SKM-1 treated with dmso at 0.1 percent for 144 hours (cell line): ENCODE measurements around the gene PXT1.
"Not testable (repeated sequence)": the region's sequence is repeated elsewhere in the genome, so short reads cannot be mapped to it uniquely, and the experiment has no call there.

Experiments used
- DNase-seq: peaks from one replicate; lab custom pipeline; 2025; ENCODE audit not compliant: unreplicated experiment; lab: John Stamatoyannopoulos, UW

The PXT1 gene, protein sequence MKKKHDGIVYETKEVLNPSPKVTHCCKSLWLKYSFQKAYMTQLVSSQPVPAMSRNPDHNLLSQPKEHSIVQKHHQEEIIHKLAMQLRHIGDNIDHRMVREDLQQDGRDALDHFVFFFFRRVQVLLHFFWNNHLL

DNA sequence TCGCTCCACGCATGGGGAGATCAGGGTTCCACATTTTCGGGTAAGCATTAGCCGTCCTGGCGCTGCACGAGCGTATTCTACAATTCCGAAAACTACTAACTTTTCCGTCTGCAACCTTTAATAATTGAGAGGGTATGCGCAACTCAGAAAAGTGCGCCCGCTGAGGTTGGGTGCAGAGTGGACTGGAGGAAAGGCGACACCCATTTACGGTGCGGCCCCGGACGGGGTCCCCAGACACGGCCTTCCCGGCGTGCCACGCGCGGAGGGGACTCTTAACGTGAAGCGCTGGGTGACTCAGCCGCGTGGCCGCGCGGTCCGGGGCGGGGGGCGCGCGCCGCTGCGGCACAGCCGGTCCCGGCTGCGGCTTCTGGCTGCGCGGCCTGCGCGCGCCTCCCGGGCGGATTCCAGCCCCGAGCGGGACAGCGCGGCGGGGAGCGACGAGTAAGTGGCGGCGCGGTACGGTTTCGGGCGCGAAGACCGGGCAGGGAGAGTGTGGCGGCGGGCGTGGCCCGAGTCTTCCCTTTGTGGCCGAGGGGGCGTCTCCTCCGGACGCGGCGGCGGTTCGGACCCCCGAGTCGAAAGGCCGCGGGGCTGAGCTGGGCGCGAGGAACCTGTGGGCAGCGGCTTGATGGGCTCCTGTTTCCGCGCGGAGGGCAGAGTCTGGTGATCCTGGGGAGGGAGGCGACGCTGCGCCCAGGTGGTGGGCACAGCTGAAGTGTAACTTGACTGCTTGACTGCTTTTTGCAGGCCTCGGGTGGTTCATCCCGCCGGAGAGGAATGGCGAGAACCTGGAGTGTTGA, at the start of gene PXT1, which contains the start of gene KCTD20:
Gene PXT1, minus strand, starts transcription at position 184 of the 800 bp plus-strand sequence. CDS start 16,772 bp downstream, outside the sequence.
Gene KCTD20, plus strand, starts transcription at position 330 of the 800 bp plus-strand sequence. CDS start 27,098 bp downstream, outside the sequence.
- peak; percentile 87 for DNase-seq

DNA sequence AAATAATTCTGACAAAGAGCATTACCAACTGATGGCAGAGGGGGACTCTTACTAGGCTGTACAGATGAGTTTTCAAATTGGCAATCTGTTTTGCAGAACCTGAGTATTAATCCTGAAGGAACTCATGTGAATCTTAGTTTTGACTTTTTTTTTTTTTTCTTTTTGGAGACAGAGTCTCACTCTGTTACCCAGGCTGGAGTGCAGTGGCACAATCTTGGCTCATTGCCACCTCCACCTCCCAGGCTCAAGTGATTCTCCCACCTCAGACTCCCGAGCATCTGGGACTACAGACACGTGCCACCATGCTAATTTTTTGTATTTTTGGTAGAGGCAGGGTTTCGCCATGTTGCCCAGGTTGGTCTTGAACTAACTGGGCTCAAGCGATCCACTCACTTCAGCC, 49.4 kb upstream of the PXT1 start:
- no peak for DNase-seq

- no peak for DNase-seq
These were observed 48.8 kb upstream of the PXT1 start for GRCh38 chr6:36491378-36491965.

GRCh38 chr6:36489426-36489825, 46.8 kb upstream of the PXT1 start:
- no peak for DNase-seq

DNA sequence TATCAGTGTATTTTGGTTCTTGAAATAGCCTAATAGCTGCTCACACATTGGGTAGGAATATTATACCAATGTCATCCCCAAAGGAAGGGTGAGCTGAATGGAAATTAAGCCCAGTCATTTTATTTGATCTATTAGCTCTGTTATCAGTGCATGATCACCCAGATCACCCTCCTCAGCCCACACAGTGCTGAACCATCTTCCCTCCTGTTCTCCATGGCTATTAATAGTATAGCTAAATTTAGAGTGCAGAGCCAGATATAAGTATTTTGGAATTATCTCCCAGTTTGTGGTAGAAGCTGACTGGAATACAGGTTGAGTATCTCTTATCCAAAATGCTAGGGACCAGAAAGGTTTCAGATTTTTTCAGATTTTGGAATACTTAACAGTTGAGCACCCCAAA, 45.6 kb upstream of the PXT1 start:
- no peak for DNase-seq

DNA sequence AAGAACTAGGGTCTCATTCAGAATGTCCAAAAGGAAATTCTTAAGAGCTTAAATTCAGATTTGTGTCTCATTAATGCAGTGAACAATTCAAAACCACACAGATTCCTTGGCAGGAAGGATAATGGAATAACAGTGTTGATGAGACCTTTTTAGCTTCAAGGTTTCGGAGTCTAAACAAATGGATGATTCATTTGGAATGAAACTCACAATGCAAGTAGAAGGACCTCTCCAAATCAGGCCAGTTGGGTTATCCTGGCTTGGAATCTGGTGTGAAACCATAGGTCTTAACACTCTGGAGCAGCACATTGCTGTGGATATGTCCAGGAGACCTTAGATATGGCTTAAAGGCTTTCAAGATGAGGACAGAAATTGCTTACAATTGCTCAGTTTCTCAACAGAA, 45.0 kb upstream of the PXT1 start:
- DNase-seq = no peak

GRCh38 chr6:36484736-36485135, 42.1 kb upstream of the PXT1 start:
- peak; percentile 58 for DNase-seq

DNA sequence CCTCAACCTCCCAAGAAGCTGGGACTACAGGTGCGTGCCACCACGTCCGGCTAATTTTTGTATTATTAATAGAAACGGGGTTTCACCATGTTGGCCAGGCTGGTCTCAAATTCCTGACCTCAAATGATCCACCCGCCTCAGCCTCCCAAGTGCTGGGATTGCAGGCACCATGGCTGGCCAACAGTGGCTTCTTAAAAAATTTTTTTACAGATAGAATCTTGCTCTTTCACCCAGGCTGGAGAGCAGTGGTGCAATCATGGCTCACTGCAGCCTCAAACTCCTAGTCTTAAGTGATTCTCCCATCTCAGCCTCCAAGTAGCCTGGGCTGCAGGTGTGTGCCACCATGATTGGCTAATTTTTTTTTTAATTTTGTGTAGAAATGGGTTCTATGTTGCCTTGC, 40.7 kb upstream of the PXT1 start:
- not testable (repeated sequence) for DNase-seq

- DNase-seq = no peak
These were observed 36.6 kb upstream of the PXT1 start for GRCh38 chr6:36479256-36479655.

DNA sequence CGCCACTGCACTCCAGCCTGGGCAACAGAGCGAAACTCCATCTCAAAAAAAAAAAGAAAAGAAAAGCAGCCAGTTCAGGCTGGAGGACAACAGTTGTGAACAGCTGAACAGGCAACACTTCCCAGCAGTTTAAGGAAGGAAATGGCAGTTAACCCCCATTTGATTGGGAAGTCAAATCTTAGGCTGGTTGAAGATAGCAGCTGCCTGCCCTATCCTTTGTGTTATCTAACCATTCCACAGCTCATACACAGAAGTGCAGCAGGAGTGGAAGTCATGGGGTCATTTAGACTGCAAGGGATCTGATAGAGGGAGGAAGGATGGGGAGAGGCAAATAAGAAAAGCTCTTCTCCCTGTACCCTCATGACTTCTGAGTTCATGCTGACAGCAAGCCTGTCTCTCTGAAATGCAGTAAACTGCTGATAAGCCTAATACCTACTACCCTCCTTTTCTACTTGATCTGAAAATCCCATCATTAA, 35.4 kb upstream of the PXT1 start:
- peak; percentile 20 for DNase-seq

- DNase-seq = no peak
These were observed 27.3 kb upstream of the PXT1 start for GRCh38 chr6:36469946-36470345.

- no peak for DNase-seq
These were observed 26.6 kb upstream of the PXT1 start for GRCh38 chr6:36469148-36469661.

DNA sequence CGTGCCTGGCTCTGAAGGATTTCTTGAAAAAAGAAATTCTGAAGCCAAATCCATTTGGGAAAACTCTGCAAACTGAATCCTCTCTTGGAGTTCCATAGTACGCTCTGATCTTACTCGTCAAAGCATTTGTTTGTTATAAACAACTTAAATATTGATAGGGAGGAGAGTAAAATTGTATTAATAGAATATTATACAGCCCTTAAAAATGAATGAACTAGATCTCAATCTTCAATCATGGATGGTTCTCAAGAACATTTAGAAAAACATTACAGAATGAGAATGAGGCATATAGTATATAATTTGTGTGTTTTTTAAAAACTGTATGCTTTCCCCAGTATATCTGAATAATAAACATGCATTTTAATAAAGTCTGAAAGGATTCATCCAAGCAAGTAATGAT, 25.0 kb upstream of the PXT1 start:
- no peak for DNase-seq

GRCh38 chr6:36464233-36464632, 21.6 kb upstream of the PXT1 start:
- no peak for DNase-seq

DNA sequence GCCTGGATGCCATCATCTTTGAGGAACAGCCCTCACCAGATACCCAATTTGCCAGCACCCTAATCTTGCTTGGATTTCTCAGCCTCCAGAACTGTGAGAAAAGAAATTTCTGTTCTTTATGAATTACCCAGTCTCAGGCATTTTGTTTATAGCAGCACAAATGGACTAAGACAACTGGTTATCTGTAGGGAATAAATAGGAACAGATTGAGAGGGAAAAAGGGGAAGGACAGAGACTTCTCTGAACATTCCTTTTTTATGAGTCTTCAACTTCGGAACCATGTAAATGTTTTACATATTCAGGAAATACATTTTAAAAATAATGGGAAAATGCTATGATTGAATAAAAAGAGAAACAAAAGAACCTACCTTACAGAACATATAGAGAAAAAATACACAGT, 21.0 kb upstream of the PXT1 start:
- DNase-seq = no peak

DNA sequence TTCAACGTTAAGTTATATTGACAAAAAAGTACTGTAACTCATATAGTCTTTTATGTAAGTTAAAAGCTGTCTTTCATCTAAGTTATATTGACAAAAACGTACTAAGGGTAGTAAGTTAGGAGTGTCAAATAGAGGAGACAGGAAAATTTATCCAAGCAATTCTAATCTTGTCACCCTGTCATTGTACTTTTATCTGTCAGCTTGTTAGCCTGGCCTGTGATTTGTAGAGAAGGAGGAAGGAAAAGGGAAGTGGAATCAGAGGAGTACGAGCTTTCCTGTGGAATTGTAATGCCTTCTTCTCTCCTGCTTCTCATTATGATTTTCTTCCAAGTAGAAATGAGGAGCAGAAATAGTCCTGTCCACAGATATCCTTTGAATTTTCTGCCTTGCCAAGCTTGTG, 19.0 kb upstream of the PXT1 start:
- DNase-seq = no peak

DNA sequence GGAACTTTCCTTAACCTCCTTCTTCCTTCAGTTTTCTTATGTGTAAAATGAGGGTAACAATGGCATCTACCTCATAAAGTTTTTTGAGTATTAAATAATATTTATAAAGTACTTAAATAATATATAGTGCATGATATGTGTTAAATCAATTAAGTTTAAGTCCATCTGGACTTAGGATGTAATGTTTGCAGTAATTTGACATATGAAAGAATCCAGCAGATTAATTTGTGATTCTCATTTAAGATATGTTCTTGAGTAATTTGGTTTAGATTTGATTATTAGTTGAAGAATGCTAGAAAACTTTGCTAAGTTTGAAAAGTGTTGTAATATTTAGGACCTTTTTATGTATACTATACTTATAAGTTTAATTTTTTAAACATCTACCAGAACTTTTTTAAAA, 18.3 kb upstream of the PXT1 start:
- DNase-seq = no peak

DNA sequence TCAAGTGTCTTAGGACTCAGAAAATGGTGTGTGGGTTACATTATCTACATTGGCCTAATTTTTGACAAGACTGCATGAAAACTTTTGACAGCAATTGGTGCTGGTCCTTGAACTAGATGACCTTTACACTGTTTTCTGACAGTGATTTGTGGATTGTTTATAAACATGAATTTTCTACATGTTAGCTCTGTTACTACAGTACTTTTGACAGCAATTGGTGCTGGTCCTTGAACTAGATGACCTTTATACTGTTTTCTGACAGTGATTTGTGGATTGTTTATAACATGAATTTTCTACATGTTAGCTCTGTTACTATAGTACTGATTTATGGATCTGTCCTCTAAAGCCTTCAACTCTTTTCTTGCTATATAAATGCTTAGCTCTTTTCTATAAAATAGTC, 16.8 kb upstream of the PXT1 start:
- no peak for DNase-seq

- no peak for DNase-seq
These were observed 12.9 kb upstream of the PXT1 start for GRCh38 chr6:36455486-36456027.

DNA sequence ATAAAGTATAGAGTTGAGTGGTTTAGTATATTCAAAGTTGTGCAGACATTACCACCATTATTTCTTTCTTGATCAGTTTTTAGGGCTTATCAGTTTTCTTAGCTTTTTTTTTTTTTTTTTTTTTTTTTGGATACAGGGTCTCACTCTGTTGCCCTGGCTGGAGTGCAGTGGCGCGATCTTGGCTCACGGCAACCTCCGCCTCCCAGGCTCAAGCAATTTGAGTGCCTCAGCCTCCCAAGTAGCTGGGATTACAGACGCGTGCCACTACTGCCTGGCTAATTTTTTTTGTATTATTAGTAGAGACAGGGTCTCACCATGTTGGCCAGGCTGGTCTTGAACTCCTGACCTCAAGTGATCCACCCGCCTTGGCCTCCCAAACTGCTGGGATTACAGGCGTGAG, 10.2 kb upstream of the PXT1 start:
- not testable (repeated sequence) for DNase-seq

DNA sequence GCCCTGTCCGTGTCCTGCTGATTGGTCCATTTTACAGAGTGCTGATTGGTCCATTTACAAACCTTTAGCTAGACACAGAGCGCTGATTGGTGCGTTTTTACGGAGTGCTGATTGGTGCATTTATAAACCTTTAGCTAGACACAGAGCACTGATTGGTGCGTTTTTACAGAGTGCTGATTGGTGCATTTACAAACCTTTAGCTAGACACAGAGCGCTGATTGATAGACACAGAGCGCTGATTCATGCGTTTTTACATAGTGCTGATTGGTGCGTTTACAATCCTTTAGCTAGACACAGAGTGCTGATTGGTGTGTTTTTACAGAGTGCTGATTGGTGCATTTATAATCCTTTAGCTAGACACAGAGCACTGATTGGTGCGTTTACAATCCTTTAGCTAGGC, 6.5 kb upstream of the PXT1 start:
- not testable (repeated sequence) for DNase-seq

DNA sequence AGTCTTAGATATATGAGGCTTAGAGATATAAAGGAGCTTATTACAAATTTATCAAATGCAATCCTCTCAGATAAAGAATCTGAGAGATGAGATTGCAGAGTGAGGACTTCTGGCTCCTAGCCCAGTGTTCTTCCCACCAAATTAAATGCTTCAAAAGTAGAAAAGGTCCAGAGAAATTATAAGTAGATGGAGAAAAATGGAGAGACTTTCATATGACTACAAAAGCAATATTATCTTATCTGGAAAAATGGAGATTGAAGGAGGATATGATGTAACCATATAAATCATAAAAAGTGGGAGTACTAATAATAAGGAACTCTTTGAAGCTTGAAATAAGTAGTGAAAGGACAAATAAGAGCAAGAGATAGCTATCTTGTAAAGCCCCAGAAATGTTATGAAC, 3.0 kb upstream of the PXT1 start:
- no peak for DNase-seq
